SK-N-DZ (cell line): Measurements from ENCODE around the gene ACTMAP. TPM values are rescaled to one million over a fixed set of nuclear protein-coding genes. Genes with fewer than 3 reads are reported as not detected.
A peak's percentile ranks its signal among the peaks of the same experiment; 100 is the strongest.
"Not testable (repeated sequence)": the region's sequence is repeated elsewhere in the genome, so short reads cannot be mapped to it uniquely, and the experiment has no call there.

ENCODE experiments used
- DNase-seq: peaks from one replicate; pipeline ENCODE4 v3.0.0-alpha.2; 2015; ENCODE audit warnings: low spot score
- polyA plus RNA-seq, 2 experiments: library from polyadenylated mRNA; depleted of rRNA; stranded (reverse); fragments of >200 nt; gene quantifications; 2 replicates each; pipeline ENCODE4 v1.2.3, GENCODE V29; 2014

The ACTMAP gene, protein sequence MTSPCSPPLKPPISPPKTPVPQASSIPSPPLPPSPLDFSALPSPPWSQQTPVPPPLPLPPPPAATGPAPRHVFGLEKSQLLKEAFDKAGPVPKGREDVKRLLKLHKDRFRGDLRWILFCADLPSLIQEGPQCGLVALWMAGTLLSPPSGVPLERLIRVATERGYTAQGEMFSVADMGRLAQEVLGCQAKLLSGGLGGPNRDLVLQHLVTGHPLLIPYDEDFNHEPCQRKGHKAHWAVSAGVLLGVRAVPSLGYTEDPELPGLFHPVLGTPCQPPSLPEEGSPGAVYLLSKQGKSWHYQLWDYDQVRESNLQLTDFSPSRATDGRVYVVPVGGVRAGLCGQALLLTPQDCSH
- 1.7 and 1.8 TPM in 2 replicates for polyA plus RNA-seq (2014; cell fraction: cytosol; rRNA removed)
- 2.6 and 9.5 TPM in 2 replicates for polyA plus RNA-seq (2014; cell fraction: nucleus; rRNA removed)

DNA sequence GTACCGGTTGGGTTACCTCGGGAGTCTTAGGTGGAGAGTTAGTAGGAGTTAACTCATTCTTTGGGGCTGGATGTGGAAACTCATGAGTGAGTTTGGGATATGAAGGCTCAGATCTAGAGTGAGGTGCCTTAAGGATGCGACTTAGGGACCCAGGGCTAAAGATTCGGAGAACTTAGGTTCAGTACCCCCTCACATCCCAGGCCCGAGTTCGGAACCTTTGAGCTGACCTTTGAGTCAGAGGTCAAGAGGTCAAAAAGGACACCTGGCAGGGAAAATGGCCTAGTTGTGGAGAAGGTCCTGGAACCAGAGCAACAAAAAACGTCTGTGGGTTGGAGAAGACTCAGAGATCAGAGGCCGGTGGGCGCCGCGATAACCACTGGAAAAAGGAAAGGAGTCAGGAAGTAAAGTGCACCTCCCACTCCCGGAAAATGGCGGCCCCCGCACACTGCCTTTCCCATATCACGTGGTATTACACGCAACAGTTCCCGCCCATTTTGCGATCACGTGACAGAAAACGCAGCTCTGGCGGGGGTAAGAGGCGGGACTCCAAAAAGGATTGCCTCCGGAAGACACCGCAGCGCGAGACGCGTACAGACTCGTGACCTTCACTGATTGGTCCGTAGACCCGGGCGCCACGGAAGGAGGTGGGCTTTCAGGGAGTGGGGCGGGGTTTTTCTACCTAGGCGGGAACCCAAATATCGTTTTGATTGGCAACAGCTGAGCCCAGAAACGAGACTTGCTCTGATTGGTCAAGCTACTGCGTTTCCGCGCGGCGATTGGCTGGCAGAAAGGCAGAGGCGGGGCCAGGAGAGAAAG, at the start of gene ACTMAP:
Gene ACTMAP, minus strand, starts transcription at position 420 of the 816 bp plus-strand sequence. CDS start 674 bp downstream, outside the sequence.
- peak; percentile 100 for DNase-seq

DNA sequence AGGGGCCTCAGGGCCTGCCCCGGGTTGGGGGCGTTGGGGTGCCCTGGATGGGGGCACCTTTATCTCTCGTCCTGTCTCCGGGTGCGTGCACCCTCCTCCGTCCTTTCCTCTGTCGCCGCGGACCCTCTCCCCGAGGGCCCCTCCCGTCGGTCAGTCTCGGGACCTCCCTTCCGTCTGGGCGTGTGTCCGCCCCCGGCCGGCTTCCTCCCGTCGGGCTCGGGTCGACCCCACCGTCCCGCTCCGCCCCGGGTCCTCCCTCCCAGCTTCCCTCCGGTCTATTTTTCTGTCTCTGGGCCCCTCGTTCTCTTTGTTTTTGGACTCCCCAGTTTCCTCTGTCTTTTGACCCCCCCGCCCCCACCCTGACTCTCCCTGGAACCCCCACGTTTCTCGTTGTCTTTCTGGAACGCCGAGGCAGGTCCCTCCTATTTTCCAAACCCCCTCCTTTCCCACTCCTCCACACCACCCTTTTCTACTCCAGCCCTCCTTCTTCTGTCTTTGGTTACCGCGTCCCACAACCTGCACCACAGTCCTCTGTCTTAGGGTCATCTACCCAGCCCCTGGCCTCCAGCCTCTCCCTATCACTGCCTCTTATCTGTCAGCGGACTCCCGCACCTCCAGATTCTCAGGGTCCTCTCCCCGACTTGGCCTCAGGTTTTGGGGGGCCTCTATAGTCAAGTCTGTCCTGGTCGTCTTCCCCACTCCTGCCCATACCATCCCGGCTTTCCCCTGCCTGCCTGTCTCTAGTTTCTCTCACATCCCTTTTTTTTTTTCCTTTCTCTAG, 49.5 kb upstream of the ACTMAP start:
- no peak for DNase-seq

DNA sequence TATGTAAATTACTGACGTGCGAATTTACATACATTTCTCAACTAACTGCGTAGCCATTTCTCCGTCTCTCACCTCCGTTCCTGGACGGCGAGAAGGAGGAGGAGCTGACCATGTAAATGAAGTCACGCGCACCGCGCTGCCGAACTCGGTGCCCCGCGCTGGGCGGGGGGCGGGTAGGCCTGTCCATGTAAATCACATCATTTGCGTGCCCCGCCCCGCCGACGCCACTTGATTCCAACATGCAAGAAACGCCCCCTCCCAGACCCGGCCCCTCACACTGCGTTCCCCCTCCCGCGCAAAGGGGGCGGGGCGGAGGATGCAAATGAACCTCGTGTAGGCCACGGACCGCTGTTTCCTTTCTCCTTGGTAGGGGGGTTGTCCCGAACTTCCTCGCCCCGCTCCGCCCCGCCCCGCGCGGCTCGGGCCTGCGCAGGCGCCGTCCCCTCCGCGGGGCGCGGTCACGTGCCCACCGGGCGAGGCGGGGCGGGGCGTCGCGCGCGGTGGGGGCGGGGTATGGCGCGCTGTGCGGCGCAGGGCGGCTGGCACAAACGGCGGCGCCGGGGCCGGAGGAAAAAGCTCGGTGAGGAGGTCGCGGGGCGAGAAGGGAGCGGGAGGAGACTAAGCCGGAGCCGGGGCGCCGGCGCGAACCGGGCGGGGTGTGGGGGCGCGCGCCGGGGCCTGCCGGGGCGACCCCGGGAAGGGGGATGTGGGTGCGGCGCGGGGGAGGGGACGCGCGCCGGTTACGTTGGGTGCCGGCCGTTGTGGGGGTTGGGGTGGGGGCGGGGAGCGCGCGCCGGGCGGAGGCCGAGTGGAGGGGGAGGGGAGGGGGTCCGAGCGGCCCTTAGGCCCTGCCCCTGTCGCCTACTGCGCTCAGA, 48.6 kb upstream of the ACTMAP start, which contains the start of gene EGLN2:
Gene EGLN2, plus strand, starts transcription at position 509 of the 875 bp plus-strand sequence. CDS start 1,382 bp downstream, outside the sequence.
- peak; percentile 99 for DNase-seq

DNA sequence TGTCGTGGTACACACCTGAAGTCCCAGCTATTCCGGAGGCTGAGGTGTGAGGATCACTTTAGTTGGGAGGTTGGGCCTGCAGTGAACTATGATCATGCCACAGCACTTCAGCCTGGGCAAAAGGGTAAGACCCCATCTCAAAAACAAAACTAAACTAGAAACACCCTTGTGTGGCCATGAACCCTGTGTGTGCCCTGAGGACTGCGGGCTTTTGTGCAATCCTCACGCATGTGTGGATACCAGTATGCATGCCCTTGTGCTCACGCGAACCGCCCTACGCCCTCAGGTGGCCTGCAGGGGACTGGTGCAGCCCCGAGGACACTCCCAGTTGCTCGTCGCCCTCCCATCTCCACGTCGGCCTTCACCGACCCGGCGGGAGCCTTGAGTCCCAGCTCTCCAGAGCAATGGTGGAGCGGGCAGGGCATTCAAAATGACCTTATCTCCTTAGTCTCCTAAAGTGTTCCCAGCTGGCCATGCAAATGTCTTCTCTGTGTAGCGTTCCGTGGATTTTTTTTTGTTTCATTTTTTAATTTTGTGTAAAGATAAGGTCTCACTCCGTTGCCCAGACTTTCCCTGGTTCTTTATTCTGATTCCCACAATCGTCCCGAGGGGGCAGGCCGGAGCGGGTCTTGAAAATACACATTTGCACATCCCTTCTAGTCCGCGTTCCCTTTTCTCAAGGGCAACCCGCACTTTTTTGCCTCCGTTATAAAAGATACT, 47.8 kb upstream of the ACTMAP start:
- DNase-seq: peak; percentile 84

DNA sequence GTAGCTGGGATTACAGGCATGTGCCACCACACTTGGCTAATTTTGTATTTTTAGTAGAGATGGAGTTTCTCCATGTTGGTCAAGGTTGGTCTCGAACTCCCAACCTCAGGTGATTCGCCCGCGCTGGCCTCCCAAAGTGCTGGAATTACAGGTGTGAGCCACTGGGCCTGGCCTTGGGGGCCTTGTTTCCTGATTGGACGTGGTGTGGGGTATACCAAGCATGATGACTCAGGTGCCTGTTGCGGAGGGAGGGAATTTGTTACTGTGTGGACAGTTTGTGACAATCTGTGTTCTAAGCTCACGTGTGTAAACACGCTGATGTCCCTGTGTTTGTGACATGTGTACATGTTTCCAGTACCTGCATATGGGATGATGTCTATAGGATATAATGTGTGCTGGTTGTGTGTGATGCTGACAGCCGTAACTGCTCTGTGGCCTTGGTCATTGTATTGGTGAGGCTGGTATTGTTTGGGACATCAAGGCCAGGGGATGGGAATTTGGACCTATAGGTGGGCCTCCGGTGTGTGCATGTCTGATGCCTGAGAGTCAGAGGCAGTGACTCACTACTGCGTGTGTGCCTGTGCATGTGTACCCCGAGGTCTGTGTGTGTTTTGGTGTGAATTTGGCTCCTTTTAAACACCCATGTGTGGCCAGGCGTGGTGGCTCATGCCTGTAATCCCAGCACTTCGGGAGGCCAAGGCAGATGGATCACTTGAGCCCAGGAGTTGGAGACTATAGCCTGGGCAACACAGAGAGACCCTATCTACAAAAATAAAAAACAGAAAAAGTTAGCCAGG, 47.1 kb upstream of the ACTMAP start:
- no peak for DNase-seq

DNA sequence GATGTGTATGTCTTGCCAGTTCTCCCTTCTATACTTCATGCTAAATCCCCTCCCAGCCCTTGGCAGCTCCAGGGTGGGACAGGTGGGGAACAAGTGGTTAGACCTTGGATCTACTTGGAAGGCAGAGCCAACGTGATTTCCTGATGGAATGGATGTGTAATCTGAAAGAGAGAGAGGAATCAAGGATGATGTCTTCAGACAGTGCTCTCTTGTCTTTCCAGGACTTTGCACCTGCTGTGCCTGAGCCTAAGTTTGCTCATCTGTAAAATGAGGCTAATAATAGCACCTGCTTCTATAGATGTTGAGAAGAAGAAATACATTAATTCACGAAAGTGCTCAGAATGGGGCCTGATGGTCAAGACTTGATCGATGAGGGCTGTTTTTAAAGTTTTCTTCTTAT, 41.7 kb upstream of the ACTMAP start:
- DNase-seq: no peak

DNA sequence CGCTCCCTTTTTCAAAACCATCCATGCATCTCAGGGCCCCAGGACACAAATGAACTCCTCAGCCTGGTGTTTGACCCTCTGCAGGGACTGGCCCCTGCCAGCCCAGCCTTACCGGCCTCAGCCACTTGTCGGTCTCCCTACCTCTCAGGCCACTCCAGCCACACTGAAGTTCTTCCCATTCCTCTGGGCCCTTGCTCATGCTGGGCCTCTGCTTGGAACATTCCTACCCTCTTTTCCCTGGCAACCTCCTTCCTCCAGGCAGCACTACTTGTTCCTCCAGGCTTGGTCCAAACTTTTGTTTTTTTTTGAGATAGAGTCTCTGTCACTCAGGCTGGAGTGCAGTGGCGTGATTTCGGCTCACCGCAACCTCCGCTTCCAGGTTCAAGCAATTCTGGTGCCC, 41.1 kb upstream of the ACTMAP start:
- no peak for DNase-seq

DNA sequence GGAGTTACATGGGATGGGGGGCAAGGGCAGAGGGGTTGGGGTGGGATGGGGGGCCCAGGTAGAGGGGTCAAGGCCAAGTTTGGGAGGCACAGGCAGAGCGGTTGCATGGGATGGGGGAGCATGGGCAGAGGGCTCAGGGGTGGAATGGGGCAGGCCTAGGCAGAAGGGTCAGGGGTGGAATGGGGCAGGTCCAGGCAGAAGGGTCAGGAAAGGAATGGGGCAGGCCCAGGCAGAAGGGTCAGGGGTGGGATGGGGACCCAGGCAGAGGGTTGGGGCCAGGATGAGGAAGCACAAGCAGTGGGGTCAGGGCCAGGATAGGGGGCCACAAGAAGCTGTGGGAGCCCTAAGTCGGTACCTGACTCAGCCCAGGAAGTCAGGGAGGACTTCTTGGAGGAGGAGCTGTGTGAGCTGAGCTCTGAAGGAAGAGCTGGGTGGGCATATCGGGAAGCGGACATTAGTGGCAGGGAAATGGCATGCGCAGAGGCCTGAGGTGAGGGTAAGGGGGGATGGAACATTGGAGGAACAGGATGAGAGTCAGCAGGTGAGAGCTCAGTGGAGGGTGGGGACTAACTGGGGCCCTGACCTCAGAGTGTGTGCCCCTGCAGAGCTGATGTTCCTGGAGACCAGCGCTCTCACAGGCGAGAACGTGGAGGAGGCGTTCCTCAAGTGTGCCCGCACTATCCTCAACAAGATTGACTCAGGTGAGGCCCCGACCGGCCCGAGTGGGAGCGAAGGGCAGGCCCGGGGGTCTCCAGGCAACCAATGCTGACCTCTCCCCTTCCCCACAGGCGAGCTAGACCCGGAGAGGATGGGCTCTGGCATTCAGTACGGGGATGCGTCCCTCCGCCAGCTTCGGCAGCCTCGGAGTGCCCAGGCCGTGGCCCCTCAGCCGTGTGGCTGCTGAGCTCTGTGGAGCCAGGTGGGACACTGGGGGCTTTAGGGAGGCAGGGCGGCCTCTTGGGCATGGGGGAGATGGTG, 36.1 kb upstream of the ACTMAP start:
- no peak for DNase-seq

DNA sequence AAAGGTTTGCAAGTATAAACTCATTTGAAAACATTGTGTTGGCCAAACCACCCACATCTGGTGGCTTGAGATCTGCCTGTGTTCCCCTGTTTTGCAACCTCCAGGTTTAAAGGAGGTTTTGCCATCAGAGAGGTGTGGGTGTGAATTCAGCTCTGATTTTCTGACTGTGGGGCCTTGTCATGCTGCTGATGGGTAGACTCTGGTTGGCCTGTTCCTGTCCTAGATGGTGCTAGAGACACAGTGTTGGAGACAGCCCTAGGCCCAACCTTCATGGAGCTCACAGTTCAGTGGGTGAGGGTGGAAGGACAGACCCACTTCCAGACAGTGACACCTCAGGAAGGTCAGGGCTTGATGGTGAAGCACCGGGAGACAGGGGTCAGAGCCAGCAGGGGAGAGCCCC, 35.2 kb upstream of the ACTMAP start:
- no peak for DNase-seq

DNA sequence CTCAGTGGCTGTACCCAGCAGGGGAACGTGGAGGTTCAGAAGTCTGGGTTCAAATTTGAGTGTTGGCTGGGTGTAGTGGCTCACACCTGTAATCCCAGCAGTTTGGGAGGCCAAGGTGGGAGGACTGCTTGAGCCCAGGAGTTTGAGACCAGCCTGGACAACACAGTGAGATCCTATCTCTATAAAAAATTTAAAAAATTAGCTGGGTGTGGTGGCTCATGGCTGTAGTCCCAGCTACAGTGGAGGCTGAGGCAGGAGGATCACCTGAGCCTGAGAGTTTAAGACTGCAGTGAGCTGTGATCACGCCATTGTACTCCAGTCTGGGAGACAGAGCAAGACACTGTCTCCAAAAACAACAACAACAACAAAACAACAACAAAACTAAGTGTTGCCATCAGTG, 33.9 kb upstream of the ACTMAP start:
- DNase-seq: not testable (repeated sequence)

DNA sequence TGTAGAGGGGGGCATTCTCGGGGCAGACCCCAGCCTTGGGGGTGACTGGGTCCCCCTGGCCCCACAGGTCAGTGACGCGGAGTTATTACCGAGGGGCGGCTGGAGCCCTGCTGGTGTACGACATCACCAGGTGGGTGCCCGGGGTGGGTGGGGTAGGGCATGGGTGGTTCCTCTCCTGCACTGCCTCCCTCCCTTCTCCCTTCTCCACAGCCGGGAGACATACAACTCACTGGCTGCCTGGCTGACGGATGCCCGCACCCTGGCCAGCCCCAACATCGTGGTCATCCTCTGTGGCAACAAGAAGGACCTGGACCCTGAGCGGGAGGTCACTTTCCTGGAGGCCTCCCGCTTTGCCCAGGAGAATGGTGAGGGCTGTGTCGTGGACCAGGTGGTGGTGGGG, 33.4 kb upstream of the ACTMAP start:
- no peak for DNase-seq

DNA sequence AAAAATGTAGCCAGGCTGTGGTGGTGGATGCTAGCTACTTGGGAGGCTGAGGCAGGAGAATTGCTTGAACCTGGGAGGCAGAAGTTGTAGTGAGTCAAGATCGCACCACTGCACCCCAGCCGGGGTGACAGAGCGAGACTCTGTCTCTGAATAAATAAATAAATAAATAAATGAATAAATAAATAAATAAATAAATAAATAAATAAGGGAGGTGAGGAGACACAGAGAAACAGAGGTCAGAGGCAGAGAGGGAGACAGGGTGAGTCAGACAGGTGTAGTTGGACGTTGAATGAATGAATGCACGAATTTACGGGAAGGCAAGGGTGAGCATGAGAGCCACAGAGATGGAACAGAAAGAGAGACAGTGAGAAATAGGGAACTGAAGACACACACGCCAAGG, 30.9 kb upstream of the ACTMAP start:
- no peak for DNase-seq

DNA sequence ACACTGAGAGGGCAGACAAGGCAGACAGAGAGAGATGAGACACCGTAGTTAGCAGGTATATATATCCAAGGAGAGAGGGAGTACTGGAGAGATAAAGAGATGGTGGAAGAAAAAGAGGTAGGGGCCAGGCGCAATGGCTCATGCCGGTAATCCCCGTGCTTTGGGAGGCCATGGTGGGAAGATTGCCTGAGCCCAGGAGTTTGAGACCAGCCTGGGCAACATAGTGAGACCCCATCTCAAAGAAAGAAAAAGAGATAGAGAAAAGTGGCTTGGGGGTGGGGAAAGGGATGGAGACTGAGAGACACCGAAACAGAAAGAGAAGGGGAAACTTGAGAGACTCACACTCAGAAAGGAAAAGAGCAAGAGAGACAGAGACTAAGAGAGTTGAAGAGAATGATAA, 30.3 kb upstream of the ACTMAP start:
- DNase-seq: no peak

DNA sequence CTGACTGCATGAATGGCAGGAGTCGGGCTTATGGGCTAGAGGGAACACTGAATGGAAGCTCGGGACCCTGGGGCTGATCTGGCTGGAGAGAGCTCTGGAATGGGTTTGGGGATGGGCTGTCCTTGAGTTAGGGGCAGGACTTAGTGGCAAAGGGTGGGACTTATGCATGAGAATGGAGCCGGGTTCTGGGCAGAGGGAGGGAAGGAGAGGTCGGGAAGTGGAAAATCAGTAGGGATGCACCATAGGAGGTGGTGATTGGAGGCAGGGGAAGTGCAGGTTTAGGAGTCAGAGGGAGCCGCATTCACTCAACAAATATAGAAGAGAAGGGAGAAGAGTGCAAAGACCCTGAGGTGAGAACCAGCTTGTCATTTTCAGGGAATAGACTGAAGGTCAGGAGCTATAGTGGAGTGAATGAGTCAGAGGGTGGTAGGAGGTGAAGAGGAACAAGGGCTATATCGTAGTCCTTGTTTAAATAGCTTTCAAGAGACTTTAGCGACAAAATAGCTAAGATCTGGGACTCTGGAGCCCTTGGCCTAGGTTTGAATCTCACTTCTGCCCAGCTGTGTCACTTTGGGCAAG, 28.5 kb upstream of the ACTMAP start:
- DNase-seq: no peak

DNA sequence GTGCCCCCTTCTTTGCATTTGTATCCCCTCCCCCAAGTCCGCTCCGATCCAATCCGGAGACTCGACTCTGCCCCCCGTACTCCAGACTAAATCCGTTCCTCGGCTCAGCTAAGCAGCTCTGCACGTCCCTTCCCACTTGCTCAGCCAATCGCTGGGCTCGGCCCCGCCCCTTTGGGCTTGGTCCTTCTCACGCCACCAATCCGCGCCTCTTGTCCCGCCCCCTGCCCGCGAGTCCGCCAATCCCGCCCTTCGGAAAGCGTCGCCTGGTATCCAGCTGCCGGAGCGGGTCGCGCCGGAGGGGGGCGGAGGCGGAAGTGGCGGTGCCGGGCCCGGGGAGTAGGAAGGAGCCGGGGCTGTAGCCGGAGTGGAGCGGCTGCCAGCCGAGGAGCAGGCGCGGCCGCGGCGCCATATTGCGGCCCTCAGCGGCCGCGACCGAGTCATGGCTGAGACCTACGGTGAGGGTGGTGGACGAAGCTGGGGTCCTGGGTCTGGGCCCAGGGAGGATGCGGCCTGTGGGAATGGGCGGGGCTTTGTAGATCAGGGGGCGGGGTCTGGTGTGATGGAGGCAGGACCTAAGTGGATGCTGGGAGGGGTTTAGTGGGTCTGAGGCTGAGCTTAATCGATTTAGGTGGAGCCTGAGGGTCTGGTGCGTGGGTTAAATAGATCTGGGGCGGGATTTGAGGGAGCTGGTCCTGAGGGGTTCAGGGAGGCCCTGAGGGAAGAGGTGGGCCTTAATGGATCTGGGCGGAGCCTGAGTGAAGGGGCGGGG, 27.8 kb upstream of the ACTMAP start, which contains the start of gene RAB4B:
Gene RAB4B, plus strand, starts transcription at position 311 of the 769 bp plus-strand sequence. Its CDS starts 129 bp downstream, at position 440.
- DNase-seq: peak; percentile 99

DNA sequence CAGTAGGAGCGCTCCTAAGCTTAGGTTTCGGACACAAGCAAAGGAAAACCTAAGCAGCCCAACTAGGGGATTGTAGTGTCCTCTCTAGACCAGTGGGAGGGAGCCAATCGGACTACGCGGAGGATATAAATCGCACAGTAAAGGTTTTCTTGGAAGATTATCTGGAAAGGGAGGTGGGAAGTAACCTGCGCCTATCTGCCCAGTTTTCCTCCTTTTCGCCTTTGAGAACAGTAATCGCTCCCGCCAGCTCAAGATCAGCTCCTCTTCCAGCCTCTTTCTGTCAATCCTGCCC, 27.3 kb upstream of the ACTMAP start:
- DNase-seq: no peak
